HK-2 (cell line): Measurements from ENCODE around the gene RCE1.
"Not testable (repeated sequence)": the region's sequence is repeated elsewhere in the genome, so short reads cannot be mapped to it uniquely, and the experiment has no call there.

Experiments used
- DNase-seq: peaks from one replicate; pipeline ENCODE4 v3.0.0-alpha.2; 2018; ENCODE audit not compliant: unreplicated experiment

Gene RCE1

DNA sequence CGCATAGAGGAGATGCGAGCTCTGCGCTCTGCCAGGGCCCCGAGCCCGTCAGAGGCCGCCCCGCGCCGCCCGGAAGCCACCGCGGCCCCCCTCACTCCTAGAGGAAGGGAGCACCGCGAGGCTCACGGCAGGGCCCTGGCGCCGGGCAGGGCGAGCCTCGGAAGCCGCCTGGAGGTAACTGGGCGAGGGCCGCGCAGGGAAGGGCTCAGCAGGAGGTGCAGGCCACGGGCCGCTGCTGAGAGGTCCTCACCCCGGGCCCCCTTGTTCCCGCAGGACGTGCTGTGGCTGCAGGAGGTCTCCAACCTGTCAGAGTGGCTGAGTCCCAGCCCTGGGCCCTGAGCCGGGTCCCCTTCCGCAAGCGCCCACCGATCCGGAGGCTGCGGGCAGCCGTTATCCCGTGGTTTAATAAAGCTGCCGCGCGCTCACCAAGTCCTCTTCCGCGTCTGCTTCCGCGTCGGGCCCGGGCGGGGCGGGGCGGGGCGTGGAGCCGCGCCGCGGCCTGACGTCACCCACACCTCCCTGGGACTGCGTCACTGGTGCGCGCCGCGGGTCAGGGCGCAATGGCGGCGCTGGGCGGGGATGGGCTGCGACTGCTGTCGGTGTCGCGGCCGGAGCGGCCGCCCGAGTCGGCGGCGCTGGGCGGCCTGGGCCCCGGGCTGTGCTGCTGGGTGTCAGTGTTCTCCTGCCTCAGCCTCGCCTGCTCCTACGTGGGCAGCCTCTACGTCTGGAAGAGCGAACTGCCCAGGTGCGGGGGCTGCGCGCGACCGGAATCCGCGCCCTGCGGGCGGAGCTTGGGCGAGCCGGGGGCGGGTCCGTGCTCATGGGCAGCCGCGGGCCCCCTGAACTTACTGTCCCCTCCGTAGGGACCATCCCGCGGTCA lies at the start of gene RCE1:
Gene RCE1 (plus strand): TSS at position 546 of the 880 bp plus-strand sequence. CDS start 15 bp downstream, at position 561.
- DNase-seq, result peak; percentile 85

- not testable (repeated sequence) for DNase-seq
Observed at GRCh38 chr11:66799815-66800214, 43.4 kb upstream of the RCE1 start.

- no peak for DNase-seq
Observed at GRCh38 chr11:66800720-66801428, 42.4 kb upstream of the RCE1 start.

DNA sequence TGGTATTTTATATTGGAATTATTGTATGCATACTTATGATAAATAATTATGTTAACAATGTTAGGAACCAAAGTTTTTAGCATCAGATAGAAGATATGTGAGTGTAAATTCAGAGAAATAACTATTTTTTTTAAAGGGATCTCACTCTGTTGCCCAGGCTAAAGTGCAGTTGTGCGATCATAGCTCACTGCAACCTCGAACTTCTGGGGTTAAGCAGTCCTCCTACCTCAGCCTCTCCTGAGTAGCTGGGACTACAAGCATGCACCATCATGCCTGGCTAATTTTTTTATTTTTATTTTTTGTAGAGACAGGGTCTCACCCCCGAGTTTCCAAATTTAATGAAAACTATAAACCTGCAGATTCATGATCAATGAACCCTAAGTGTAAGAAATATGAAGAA lies 33.6 kb upstream of the RCE1 start:
- no peak for DNase-seq

DNA sequence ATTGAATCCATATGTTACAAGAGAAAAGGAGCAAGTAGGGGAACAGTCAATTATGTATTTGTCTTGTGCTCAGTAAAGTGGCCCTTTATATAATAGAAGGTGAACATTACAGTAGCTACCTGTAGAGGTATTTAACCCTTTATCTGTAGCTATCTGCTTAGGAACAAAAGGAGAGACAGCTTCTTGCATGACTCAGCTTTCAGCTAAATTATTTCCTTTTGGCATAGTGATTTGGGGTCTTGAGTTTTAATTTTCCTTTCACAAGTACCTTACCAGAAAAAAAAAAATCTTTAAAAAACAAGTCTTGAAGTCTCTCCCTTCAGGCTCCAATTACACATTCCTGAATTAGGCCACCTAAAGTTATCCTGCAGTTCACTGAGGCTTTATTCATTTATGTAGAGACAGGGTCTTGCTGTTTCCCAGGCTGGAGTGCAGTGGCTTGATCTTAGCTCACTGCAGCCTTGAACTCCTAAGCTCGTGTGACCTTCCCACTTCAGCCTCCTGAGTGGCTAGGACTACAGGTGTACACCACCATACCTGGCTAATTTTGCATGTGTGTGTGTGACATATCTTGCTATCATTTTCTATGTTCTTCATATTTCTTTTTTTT lies 32.6 kb upstream of the RCE1 start:
- DNase-seq, result no peak

DNA sequence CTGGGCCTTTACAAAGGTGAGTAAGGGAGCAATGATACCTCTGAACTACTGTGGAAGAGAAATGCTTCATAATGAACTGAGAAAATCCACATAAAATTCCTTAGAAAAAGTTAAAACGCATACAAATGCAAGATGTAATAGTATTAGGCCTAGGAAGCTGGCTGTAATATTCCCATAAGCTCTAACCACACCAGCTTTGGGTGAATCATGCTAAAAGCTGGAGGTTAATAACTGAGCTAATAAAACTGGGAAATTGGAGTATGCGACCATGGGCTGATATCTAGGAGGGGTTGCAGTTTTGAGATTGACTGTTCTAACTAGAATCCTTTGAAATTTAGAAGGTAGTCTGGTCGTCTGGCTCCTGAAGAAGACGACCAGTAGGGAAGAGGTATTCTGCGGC lies 28.6 kb upstream of the RCE1 start:
- DNase-seq, result no peak

GRCh38 chr11:66815646-66816045 lies 27.6 kb upstream of the RCE1 start:
- no peak for DNase-seq

GRCh38 chr11:66818231-66818955 lies 24.8 kb upstream of the RCE1 start:
- no peak for DNase-seq

- no peak for DNase-seq
Observed at GRCh38 chr11:66820381-66820780, 22.9 kb upstream of the RCE1 start.

DNA sequence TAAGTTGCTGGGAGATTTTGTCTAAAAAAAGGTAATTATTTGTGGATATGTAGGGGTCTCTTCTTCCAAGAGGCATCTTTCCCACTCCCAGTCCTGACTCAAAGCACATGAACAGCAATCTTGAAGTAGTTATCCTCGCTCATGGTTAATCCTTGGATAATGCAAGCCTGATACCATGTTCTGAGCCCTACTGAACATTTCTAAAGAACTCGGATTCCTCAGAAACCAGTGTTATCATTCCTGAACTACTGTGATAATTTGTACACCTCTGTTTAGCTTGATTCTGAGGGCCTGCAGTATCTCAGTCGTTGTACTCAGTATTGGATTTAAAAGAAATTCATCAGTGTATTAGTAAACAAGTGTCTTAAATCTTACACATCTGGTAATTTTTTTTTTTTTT lies 22.3 kb upstream of the RCE1 start:
- DNase-seq, result no peak

GRCh38 chr11:66823700-66824099 lies 19.5 kb upstream of the RCE1 start:
- DNase-seq, result no peak

DNA sequence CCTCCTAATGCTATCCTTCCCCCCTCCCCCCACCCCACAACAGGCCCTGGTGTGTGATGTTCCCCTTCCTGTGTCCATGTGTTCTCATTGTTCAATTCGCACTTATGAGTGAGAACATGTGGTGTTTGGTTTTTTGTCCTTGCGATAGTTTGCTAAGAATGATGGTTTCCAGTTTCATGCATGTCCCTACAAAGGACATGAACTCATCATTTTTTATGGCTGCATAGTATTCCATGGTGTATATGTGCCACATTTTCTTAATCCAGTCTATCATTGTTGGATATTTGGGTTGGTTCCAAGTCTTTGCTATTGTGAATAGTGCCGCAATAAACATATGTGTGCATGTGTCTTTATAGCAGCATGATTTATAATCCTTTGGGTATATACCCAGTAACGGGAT lies 18.7 kb upstream of the RCE1 start:
- not testable (repeated sequence) for DNase-seq

GRCh38 chr11:66834539-66834845 lies 8.7 kb upstream of the RCE1 start:
- DNase-seq, result no peak

DNA sequence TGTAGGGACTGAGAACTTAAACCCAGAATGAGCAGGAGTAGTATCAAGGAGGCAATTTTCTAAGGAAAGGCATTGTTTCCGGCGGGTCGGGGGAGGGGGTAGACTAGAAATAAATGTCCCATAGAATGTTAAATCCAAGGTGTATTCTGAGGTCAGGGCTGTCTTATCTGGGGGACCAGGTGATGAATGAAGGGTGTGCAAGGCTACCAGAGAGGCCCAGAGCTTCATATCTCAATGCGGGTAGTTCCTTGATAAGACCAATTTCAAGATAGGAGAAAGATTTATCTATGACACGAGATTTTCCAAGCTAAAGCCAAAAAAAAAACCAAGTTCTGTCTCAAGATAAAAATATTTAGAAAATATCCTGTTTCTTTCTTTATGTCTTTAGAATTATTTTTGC lies 8.3 kb upstream of the RCE1 start:
- no peak for DNase-seq

DNA sequence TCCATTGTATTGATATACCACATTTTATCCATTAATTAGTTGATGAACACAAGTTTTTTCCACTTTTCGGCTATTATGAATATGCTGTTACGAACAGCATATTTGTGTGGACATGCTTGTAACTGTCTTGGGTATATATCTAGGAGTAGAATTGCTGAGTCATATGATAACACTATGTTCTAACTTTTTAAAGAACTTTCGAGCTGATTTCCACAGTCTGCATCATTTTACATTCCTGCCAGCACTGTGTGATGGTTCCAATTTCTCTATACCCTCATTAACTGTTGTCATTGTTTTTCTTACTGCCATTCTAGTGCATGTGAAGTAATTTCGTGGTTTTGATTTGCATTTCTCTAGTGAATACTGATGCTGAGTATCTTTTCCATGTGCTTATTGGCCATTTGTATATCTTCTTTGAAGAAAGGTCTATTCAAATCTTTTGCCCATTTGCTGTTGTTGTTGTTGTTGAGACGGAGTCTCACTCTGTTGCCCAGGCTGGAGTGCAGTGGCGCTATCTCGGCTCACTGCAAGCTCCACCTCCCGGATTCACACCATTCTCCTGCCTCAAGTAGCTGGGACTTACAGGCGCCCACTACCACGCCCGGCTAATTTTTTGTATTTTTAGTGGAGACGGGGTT lies 7.4 kb upstream of the RCE1 start:
- DNase-seq, result no peak

GRCh38 chr11:66840317-66841091 lies 2.7 kb upstream of the RCE1 start:
- DNase-seq, result no peak

- DNase-seq, result no peak
Observed at GRCh38 chr11:66841861-66842260, 1.4 kb upstream of the RCE1 start.

- no peak for DNase-seq
Observed at GRCh38 chr11:66842501-66842895, 743 bp upstream of the RCE1 start.

- DNase-seq, result no peak
Observed at GRCh38 chr11:66843776-66844495, 695 bp downstream of the RCE1 start.

GRCh38 chr11:66844496-66845142 lies 1.4 kb downstream of the RCE1 start:
- DNase-seq, result no peak
